AML-193 (cell line): ENCODE results near the gene CDC42EP5.

Source experiments
- DNase-seq, 2 experiments: peaks; one replicate each; lab custom pipeline; 2025; lab: John Stamatoyannopoulos, UW

Gene CDC42EP5

DNA sequence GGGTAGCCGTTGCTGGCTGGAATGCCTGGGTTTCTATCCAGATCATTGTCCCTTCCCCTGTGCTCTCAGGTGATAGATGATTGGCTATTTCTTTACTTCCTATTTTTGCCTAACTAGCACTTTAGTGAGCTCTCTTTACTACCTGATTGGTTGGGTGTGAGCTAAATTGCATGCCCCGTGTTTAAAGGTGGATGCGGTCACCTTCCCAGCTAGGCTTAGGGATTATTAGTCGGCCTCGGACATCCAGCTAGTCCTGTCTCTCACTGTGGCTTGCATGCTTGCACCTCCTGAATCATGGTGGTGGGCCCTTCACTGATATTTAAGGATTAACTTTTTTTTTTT lies 47.7 kb downstream of the CDC42EP5 start:
- DNase-seq: no peak

DNA sequence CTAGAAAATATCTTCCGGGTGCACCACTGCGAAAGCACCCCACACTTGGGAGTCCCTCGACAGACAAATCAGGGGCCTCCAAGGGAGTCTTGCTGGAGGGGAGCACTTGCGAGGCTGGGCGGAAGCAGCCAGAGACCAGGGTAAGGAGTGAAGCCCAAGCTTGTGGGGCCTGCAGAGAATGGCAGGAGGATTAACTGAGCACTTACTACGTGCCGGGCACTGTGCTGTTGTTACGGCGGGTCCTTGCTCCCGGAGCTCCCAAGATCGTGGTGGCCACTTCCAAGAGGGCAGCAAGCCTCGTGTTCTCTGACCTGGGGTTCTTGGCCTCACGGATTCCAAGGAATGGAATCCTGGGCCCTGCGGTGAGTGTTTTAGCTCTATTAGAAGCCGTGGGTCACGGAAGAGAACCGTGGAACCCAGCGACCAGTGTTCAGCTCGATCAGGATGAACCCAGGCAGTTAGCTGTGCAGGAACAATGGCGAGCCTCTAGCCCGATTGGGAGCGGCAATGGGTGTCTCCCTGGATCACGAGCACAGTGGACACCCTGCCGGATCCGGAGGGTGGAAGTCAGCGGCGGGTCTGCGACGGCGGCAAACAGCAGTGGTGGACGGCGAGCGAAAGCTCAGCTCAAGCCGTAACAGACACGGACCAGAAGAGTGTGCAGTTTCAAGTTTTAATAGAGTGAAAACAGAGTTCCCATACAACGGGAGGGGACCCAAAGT lies 48.3 kb downstream of the CDC42EP5 start:
- DNase-seq: no peak

GRCh38 chr19:54424201-54424600 lies 48.9 kb downstream of the CDC42EP5 start:
- DNase-seq: no peak

GRCh38 chr19:54422136-54422535 lies 51.0 kb downstream of the CDC42EP5 start:
- no peak for DNase-seq

DNA sequence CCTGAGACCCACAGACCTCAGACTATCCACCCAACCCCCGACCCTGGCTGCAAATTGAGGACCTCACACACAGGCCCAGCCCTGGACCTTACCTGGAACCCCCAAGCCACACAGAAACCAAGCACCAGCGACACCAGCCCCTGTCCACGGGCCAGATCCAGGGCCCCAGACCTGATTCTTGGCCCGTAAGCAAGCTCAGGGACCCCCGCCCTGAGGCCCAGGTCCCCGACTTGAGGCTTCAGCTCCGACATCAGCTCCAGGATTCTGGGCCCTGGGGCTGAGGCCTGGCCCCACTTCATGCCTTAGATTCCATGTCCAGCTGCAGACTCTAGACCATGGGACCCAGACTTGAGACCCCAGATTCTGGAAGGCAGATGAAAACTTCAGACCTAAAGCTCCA lies 51.6 kb downstream of the CDC42EP5 start:
- no peak for DNase-seq

DNA sequence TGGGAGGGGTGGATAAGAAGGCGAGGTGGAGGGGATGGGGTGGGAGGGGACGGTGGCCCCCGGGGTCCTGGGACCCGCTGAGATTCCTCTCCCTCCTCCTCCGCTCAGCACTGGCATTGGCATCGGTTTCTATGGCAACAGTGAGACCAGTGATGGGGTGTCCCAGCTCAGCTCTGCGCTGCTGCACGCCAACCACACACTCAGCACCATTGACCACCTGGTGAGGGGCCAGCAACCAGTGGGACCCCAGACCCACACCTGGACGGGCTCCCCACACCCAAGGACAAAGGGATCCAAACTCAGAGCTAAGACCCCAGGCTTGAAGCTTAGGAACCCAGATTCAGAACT lies 52.0 kb downstream of the CDC42EP5 start:
- DNase-seq: no peak

GRCh38 chr19:54420383-54421168 lies 52.5 kb downstream of the CDC42EP5 start:
- no peak for DNase-seq

- no peak for DNase-seq
Observed at GRCh38 chr19:54420068-54420382, 53.1 kb downstream of the CDC42EP5 start.

- no peak for DNase-seq
Observed at GRCh38 chr19:54418930-54419800, 53.9 kb downstream of the CDC42EP5 start.

DNA sequence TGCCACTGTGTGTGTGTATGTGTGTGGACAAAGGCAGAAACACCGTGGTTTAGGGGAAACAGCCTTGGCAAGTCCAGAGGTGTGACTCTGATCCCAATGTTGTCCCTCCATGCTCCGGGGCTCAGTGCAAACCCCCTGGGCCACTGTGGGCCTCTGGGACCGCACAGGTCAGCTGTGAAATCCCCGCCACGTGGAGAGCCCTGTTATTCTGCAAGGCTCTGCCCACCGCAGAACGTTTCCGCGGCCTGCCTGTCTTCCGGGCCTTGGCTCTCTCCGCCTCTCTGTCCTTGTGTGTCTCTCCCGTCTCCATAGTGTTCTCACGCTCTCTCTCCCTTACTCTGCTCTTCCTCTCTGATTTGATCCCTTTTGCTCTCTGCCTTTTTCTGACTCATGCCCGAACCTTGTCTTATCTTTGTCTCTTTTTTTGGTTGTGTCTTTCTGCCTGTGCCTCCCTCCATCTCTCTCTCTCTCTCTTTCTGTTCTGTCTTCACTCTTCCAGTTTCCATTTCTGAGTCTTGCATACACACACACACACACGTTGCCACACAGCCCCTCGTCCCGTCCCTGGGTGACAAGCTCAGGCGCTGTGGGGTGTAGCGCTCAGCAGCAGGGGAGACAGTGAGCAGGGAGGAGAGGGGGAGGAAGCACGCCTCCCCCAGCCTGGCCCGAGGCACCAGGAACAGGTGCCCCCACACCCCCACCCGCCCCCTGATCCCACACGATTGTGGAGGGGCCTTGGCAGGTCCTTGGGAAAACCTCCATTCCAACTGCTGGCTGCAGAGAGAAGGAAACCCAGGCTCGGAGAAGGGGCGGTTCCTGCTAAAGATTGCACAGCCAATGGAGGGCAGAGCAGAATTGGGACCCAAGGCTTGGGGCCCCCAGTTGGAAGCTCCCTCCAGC lies 54.8 kb downstream of the CDC42EP5 start:
- DNase-seq: peak; percentile 60 to 67

GRCh38 chr19:54416695-54417491 lies 56.2 kb downstream of the CDC42EP5 start:
- DNase-seq: no peak

DNA sequence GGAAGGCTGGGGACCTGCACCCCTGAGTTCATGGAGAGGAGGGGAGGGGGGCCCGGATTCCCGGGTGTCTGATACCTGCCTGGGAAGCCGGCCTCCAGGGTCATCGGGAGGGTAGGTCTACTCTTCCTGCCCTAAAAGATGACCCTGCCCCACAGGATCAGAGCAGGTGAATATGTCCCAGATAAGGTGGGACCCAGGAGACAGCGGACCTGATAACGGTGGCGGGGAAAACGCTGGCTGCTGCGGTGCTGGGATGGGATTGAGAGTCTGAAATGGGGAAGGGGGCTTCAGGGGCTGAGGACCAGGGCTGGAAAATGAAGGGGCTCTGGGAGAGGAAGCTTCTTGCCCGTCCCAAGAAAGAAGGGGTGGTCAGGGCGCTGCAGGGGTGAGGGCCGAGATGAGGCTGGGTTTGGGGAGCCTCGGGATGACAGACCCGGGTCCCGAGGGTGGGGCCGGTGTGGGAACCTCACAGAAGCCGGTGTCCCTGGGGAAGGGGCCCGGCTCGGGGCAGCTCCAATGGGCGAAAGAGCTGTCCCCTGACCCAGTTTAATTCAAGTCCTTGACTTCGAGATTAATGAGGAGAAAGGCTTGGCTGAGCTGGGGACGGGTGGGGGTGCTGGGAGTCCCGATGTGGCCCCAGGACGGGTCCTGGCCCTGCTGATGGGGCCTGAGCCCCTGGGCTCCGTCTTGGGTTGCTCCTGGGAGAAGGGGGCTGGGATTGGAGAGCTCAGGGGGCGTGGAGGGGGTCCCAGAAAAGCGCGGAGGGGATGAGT lies 57.0 kb downstream of the CDC42EP5 start:
- DNase-seq: no peak

- DNase-seq: no peak
Observed at GRCh38 chr19:54415208-54415900, 57.7 kb downstream of the CDC42EP5 start, which contains the start of gene TTYH1. TSS of gene TTYH1 (plus strand) at chr19:54415464. CDS start at chr19:54415553, 89 bp downstream.
